GM12892 (cell line): ENCODE results near the gene IHH.

Source experiments
- DNase-seq: peaks from one replicate; pipeline ENCODE4 v3.0.0; 2011; ENCODE audit not compliant: insufficient read length
- FAIRE-seq: peaks from 2 replicates; lab custom pipeline; 2011; peaks lifted over from hg19 to GRCh38; lab: Jason Lieb, UNC
- POLR2A ChIP-seq: IDR thresholded peaks from 2 replicates; pipeline ENCODE4 v1.6.1; 2011; ENCODE audit warnings: low read depth, low read length, control low read depth
- POLR2AphosphoS5 ChIP-seq: IDR thresholded peaks from 2 replicates; pipeline ENCODE4 v1.6.1; 2011; ENCODE audit warnings: low read depth, low read length, control low read depth
- TAF1 ChIP-seq: IDR thresholded peaks from 2 replicates; pipeline ENCODE4 v1.6.1; 2011; ENCODE audit warnings: low read depth, mild to moderate bottlenecking, control low read depth, low read length, borderline replicate concordance

The IHH gene

DNA sequence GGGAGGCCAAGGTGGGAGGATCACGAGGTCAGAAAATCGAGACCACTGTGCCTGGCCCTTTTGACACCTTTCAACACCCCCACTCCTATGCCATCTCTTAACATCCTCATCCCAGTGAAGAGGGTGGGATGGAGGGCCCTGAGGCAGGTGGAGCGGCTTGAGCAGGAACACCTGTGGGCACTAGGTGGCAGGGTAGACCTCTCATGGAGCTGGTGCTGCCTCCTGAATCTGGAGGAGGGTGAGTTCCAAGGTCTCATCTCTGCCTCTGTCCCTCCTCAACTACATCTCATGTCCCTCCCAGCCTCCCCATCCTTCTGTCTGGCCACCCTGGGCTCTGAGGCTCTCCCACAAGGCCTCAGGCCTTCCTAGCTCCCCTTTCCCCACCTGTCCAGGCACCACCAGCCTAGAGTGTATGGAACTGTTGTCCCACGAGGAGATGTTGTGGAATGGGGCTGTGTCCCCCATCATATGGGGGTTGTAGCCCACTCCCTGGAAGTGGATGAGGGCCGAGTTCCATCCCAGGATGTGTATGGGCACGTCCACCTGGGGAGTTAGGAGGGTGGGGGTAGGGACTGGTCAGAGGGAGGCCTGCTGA is 50.5 kb downstream of the IHH start:
- TF ChIP-seq TAF1 (no peak), POLR2AphosphoS5 (no peak), POLR2A (no peak)
- DNase-seq = peak; percentile 61
- no peak for FAIRE-seq

- TF ChIP-seq TAF1 (no peak), POLR2A (no peak), POLR2AphosphoS5 (no peak)
- FAIRE-seq (no peak), DNase-seq (no peak)
Measured at GRCh38 chr2:219009294-219009693, 51.4 kb downstream of the IHH start.
